Osteocyte (in vitro differentiated cells): Measurements from ENCODE around the gene AACS. TPM values are rescaled to one million over a fixed set of nuclear protein-coding genes. Genes with fewer than 3 reads are reported as not detected.
"Not testable (repeated sequence)": the region's sequence is repeated elsewhere in the genome, so short reads cannot be mapped to it uniquely, and the experiment has no call there.

Experiments
- DNase-seq: peaks from one replicate; pipeline ENCODE4 v3.0.0; 2021; ENCODE audit warnings: mixed read lengths; ENCODE audit not compliant: unreplicated experiment; ENCODE audit errors: extremely low spot score
- H3K27ac Mint-ChIP-seq: one replicate; pipeline ENCODE4 v1.8.0; 2021; ENCODE audit warnings: mild to moderate bottlenecking, mixed read lengths; ENCODE audit not compliant: unreplicated experiment
- H3K27me3 Mint-ChIP-seq: one replicate; pipeline ENCODE4 v1.8.0; 2021; ENCODE audit warnings: mixed read lengths; ENCODE audit not compliant: unreplicated experiment
- H3K36me3 Mint-ChIP-seq: one replicate; pipeline ENCODE4 v1.8.0; 2021; ENCODE audit warnings: mixed read lengths; ENCODE audit not compliant: unreplicated experiment
- H3K4me1 Mint-ChIP-seq: one replicate; pipeline ENCODE4 v1.8.0; 2021; ENCODE audit warnings: mixed read lengths; ENCODE audit not compliant: unreplicated experiment
- H3K4me3 Mint-ChIP-seq: one replicate; pipeline ENCODE4 v1.8.0; 2021; ENCODE audit warnings: mild to moderate bottlenecking, moderate library complexity, mixed read lengths; ENCODE audit not compliant: unreplicated experiment
- H3K9me3 Mint-ChIP-seq: one replicate; pipeline ENCODE4 v1.8.0; 2021; ENCODE audit warnings: mixed read lengths; ENCODE audit not compliant: unreplicated experiment
- CTCF ChIP-seq: fragments of 200-600 bp; sonication (generic); IDR thresholded peaks from 2 replicates; pipeline ENCODE4 v1.5.0; 2021; ENCODE audit warnings: antibody characterized with exemption, mild to moderate bottlenecking, moderate library complexity
- total RNA-seq: library from RNA; stranded (reverse); gene quantifications from 2 replicates; pipeline ENCODE4 v1.2.1, GENCODE V29; 2021

The AACS gene
- total RNA-seq, 1 donor from 2014 or later: 22.0 TPM

DNA sequence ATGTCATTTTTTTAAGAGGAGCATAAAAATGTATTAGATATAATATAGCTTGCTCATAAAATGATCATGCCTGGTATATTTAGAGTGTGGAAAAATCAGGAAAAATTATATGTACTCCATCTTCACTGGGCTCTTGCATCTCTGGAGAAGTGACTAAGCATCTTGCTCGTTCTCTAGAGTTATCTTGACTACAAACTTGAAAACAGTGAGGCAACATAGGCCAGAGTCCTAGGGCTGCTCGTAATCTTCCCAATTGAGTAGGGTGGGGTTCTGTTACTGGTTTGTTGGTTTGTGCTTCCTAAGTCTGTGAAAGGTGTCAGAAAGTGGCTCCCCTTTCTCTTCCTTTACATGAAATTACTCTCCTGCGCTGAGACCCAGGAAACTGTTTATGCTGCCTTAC lies 46.2 kb downstream of the AACS start:
- no peaks in the 10 kb centered on the region for H3K27me3 Mint-ChIP-seq
- no peak overlapping the region for H3K27ac Mint-ChIP-seq
- DNase-seq: no peak
- peaks cover 26% of the 10 kb centered on the region for H3K36me3 Mint-ChIP-seq
- H3K4me3 Mint-ChIP-seq: no peak overlapping the region
- no peaks in the 10 kb centered on the region for H3K9me3 Mint-ChIP-seq
- peaks cover 9% of the 10 kb centered on the region for H3K4me1 Mint-ChIP-seq
- TF ChIP-seq CTCF: no peak

DNA sequence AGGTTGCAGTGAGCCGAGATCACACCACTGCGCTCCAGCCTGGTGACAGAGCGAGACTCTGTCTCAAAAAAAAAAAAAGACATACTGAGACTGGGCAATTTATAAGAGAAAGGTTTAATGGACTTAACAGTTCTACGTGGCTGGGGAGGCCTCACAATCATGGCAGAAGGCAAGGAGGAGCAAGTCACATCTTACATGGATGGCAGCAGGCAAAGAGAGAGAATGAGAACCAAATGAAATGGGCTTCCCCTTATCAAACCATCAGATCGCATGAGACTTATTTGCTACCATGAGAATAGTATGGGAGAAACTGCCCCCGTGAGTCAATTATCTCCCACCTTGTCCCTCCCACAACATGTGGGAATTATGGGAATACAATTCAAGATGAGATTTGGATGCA lies 47.4 kb downstream of the AACS start:
- H3K9me3 Mint-ChIP-seq, H3K27me3 Mint-ChIP-seq, H3K4me3 Mint-ChIP-seq, DNase-seq, H3K4me1 Mint-ChIP-seq, H3K27ac Mint-ChIP-seq: not testable (repeated sequence)
- peaks cover 19% of the 10 kb centered on the region for H3K36me3 Mint-ChIP-seq

DNA sequence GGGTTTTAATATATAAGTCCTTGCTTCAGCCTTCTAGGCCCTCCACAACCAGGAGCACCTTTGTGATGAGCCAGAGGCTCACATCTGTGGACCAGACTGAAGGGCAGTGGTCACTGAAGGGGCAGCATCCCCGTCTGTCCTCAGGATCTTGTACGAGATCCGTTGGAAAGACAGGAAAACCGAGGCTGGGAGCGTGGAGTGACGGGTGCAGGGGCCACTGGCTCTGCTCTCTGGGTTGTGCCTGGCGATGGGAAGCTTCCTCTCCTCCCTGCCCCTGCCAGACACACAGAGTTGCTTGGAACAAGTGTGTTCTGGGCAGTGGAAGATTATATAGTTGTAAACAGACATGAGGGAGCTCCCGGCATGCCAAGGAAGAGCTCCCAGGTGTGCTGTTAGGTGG lies 48.0 kb downstream of the AACS start:
- no peak for TF ChIP-seq CTCF
- Mint-ChIP-seq H3K4me1 (peaks cover 9% of the 10 kb centered on the region), H3K36me3 (peaks cover 20% of the 10 kb centered on the region), H3K27ac (no peak overlapping the region), H3K27me3 (no peaks in the 10 kb centered on the region), H3K9me3 (no peaks in the 10 kb centered on the region), H3K4me3 (no peak overlapping the region)
- no peak for DNase-seq

DNA sequence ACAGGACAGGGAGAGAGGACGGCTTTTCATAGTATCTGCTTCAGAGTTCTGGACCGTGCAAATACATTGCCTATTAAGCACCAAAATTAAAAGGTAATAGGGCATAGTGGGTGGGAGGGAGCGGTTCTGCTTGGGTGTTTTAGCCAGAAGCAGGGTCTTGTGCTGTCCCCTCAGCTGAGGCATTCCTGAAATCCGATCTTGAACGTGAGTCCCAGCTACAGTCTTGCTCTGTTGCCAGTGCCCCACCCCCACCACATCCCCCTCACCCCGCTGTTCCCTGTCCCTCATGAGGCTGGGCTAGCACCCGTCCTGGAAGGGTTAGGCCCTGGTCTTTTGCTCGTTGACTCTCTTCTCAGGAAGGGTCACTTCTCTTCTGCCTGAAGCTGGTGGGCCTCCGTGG lies 48.6 kb downstream of the AACS start:
- Mint-ChIP-seq H3K27me3 (no peaks in the 10 kb centered on the region), H3K27ac (no peak overlapping the region), H3K4me1 (peaks cover 9% of the 10 kb centered on the region), H3K9me3 (no peaks in the 10 kb centered on the region), H3K36me3 (peaks cover 24% of the 10 kb centered on the region), H3K4me3 (no peak overlapping the region)
- DNase-seq: no peak
- TF ChIP-seq CTCF: no peak

DNA sequence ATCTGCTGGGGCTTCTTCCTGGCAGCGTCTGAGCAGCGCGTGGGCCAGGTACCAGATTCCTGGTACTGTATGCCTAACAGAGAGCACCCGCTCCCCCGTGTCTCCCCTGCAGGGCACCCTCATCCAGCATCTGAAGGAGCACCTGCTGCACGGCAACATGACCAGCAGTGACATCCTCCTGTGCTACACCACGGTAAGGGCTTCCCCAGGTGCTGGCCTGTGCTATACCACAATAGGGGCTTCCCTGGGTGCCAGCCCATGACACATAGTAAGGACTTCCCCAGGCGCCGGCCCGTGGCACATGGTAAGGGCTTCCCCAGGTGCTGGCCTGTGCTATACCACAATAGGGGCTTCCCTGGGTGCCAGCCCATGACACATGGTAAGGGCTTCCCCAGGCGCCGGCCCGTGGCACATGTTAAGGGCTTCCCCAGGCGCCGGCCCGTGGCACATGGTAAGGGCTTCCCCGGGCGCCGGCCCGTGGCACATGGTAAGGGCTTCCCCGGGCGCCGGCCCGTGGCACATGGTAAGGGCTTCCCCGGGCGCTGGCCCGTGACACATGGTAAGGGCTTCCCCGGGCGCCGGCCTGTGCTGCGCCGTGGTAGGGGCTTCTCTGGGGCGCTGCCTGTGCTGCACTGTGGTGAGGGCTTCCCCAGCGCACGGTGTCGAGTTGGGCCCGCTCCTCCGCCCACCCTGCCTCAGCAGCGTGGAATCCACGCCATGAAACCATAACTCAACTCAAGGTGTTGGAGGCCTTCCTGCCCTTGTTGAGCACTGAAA lies 49.3 kb downstream of the AACS start:
- H3K27ac Mint-ChIP-seq: no peak overlapping the region
- peaks cover 24% of the 10 kb centered on the region for H3K36me3 Mint-ChIP-seq
- no peak overlapping the region for H3K4me3 Mint-ChIP-seq
- no peaks in the 10 kb centered on the region for H3K9me3 Mint-ChIP-seq
- peaks cover 9% of the 10 kb centered on the region for H3K4me1 Mint-ChIP-seq
- TF ChIP-seq CTCF: no peak
- no peaks in the 10 kb centered on the region for H3K27me3 Mint-ChIP-seq
- DNase-seq: no peak
